Vagina (tissue), 2 donors: ENCODE measurements around the gene ARVCF.

ENCODE experiments used
- CTCF ChIP-seq, 3 experiments: fragments of 450-650 bp in 2 of 3; fragments of 200-600 bp in 1 of 3; sonication (generic) in 1 of 3; IDR thresholded peaks; one replicate each; pipeline ENCODE4 v1.5.1; 2017 to 2019; ENCODE audit warnings: antibody characterized with exemption in 3 of 3, mild to moderate bottlenecking in 2 of 3, moderate library complexity in 2 of 3
- POLR2A ChIP-seq, 2 donors: fragments of 450-650 bp; IDR thresholded peaks; one replicate each; pipeline ENCODE4 v1.6.1; 2017; ENCODE audit warnings: antibody characterized with exemption in 2 of 2, mild to moderate bottlenecking in 2 of 2, moderate library complexity in 2 of 2

GRCh38 chr22:19973551-19974267 lies 42.9 kb downstream of the ARVCF start:
- no peak for TF ChIP-seq POLR2A (IDR thresholded peaks at IDR 0.05)
- TF ChIP-seq CTCF (IDR thresholded peaks at IDR 0.05): no peak
